Glutamatergic neuron (in vitro differentiated cells): ENCODE data around the gene WDR7. TPM values are rescaled to one million over a fixed set of nuclear protein-coding genes. Genes with fewer than 3 reads are reported as not detected.

Experiments
- DNase-seq: peaks from one replicate; pipeline ENCODE4 v3.0.0; 2022
- H3K27ac Mint-ChIP-seq: one replicate; pipeline ENCODE4 v1.8.0; 2020; ENCODE audit warnings: mild to moderate bottlenecking, mixed read lengths, inconsistent platforms; ENCODE audit not compliant: unreplicated experiment
- H3K27me3 Mint-ChIP-seq: one replicate; pipeline ENCODE4 v1.8.0; 2020; ENCODE audit warnings: mild to moderate bottlenecking, moderate library complexity, mixed read lengths, inconsistent platforms; ENCODE audit not compliant: unreplicated experiment
- H3K36me3 Mint-ChIP-seq: one replicate; pipeline ENCODE4 v1.8.0; 2020; ENCODE audit warnings: mild to moderate bottlenecking, mixed read lengths, inconsistent platforms; ENCODE audit not compliant: unreplicated experiment
- H3K4me1 Mint-ChIP-seq: one replicate; pipeline ENCODE4 v1.8.0; 2020; ENCODE audit warnings: mild to moderate bottlenecking, low read depth, mixed read lengths, inconsistent platforms; ENCODE audit not compliant: unreplicated experiment
- H3K4me3 Mint-ChIP-seq: one replicate; pipeline ENCODE4 v1.8.0; 2020; ENCODE audit warnings: mild to moderate bottlenecking, mixed read lengths, inconsistent platforms; ENCODE audit not compliant: unreplicated experiment
- H3K9me3 Mint-ChIP-seq: one replicate; pipeline ENCODE4 v1.8.0; 2020; ENCODE audit warnings: mild to moderate bottlenecking, moderate library complexity, mixed read lengths, inconsistent platforms; ENCODE audit not compliant: unreplicated experiment
- total RNA-seq: library from RNA; stranded (reverse); fragmentation: NEBNext Ultra II Directional; extraction: Animal tissue kit (Norgen Biotek cat#: 25700); gene quantifications from one replicate; pipeline ENCODE4 v1.2.1, GENCODE V29; 2021; ENCODE audit not compliant: unreplicated experiment
- TF ChIP-seq, protein P1 (sequence below): fragments of 200-600 bp; sonication (generic); IDR thresholded peaks from one replicate; pipeline ENCODE4 v1.5.0; 2021; ENCODE audit not compliant: partially characterized antibody, unreplicated experiment

The WDR7 gene
- total RNA-seq, 1 donor from 2014 or later: 41.8 TPM

DNA sequence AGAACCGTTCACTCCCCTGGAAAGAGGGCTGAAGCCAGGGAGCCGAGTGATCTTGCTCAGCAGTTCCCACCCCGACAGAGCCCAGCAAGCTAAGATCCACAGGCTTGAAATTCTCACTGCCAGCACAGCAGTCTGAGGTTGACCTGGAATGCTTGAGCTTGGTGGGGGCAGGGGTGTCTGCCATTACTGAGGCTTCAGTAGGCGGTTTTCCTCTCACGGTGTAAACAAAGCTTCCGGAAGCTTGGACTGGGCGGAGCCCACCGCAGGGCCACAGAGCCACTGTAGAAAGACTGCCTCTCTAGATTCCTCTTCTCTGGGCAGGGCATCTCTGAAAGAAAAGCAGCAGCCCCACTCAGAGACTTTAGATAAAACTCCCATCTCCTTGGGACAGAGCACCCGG, 180.8 kb downstream of the WDR7 start:
- peaks cover 2% of the 10 kb centered on the region for H3K9me3 Mint-ChIP-seq
- no peak for DNase-seq
- H3K27ac Mint-ChIP-seq: no peak overlapping the region
- H3K36me3 Mint-ChIP-seq: peaks cover 5% of the 10 kb centered on the region
- peaks cover 2% of the 10 kb centered on the region for H3K27me3 Mint-ChIP-seq
- peaks cover 13% of the 10 kb centered on the region for H3K4me1 Mint-ChIP-seq
- TF ChIP-seq, protein P1, sequence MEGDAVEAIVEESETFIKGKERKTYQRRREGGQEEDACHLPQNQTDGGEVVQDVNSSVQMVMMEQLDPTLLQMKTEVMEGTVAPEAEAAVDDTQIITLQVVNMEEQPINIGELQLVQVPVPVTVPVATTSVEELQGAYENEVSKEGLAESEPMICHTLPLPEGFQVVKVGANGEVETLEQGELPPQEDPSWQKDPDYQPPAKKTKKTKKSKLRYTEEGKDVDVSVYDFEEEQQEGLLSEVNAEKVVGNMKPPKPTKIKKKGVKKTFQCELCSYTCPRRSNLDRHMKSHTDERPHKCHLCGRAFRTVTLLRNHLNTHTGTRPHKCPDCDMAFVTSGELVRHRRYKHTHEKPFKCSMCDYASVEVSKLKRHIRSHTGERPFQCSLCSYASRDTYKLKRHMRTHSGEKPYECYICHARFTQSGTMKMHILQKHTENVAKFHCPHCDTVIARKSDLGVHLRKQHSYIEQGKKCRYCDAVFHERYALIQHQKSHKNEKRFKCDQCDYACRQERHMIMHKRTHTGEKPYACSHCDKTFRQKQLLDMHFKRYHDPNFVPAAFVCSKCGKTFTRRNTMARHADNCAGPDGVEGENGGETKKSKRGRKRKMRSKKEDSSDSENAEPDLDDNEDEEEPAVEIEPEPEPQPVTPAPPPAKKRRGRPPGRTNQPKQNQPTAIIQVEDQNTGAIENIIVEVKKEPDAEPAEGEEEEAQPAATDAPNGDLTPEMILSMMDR: no peak
- no peak overlapping the region for H3K4me3 Mint-ChIP-seq

- DNase-seq: no peak
- Mint-ChIP-seq H3K9me3 (peaks cover 5% of the 10 kb centered on the region), H3K36me3 (peaks cover 5% of the 10 kb centered on the region), H3K27me3 (peaks cover 2% of the 10 kb centered on the region), H3K4me3 (no peak overlapping the region), H3K27ac (no peak overlapping the region), H3K4me1 (peaks cover 14% of the 10 kb centered on the region)
- TF ChIP-seq, protein P1: no peak
Measured at GRCh38 chr18:56835331-56835730, 184.2 kb downstream of the WDR7 start.

- Mint-ChIP-seq H3K9me3 (peaks cover 5% of the 10 kb centered on the region), H3K4me1 (peaks cover 14% of the 10 kb centered on the region), H3K4me3 (no peak overlapping the region), H3K27ac (peak overlapping the region; percentile 79), H3K36me3 (peaks cover under 1% of the 10 kb centered on the region), H3K27me3 (no peaks in the 10 kb centered on the region)
- TF ChIP-seq, protein P1: no peak
- no peak for DNase-seq
Measured at GRCh38 chr18:56836173-56836572, 185.0 kb downstream of the WDR7 start.

GRCh38 chr18:56841836-56842235, 190.7 kb downstream of the WDR7 start:
- peaks cover 4% of the 10 kb centered on the region for H3K9me3 Mint-ChIP-seq
- TF ChIP-seq, protein P1: no peak
- peaks cover 3% of the 10 kb centered on the region for H3K36me3 Mint-ChIP-seq
- DNase-seq: no peak
- H3K27me3 Mint-ChIP-seq: no peaks in the 10 kb centered on the region
- H3K27ac Mint-ChIP-seq: no peak overlapping the region
- no peak overlapping the region for H3K4me3 Mint-ChIP-seq
- H3K4me1 Mint-ChIP-seq: peaks cover 3% of the 10 kb centered on the region

DNA sequence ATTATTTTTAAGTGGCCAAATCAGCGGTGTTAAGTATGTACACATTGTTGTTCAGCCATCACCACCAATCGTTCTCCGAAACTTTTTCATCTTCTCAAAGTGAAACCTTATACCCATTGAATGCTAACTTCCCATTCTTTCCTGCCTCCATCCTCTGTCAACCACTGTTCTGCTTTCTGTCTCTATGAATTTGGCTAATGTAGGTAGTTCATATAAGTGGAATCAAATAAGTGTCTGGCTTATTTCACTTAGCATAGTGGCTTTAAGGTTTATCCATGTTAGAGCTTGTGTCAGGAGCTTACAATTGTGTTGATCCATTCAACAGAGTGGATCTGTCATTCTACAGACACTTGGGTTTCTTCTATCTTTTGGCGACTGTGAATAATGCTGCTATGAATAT, 192.1 kb downstream of the WDR7 start:
- Mint-ChIP-seq H3K4me1 (no peaks in the 10 kb centered on the region), H3K4me3 (no peak overlapping the region), H3K36me3 (peaks cover 8% of the 10 kb centered on the region), H3K27me3 (no peaks in the 10 kb centered on the region), H3K9me3 (peaks cover 2% of the 10 kb centered on the region), H3K27ac (no peak overlapping the region)
- TF ChIP-seq, protein P1: no peak
- no peak for DNase-seq
